Activated T-helper 9 cell treated with anti-CD3 and anti-CD28 coated beads, Interleukin-2, amount 50 U/mL, for 16 hours (primary cell): ENCODE measurements around the gene ZNF746.
A peak's percentile ranks its signal among the peaks of the same experiment; 100 is the strongest.
"Not testable (repeated sequence)": the region's sequence is repeated elsewhere in the genome, so short reads cannot be mapped to it uniquely, and the experiment has no call there.

Experiments used
- DNase-seq: peaks from one replicate; pipeline ENCODE4 v3.0.0-alpha.2; 2020; ENCODE audit warnings: low read depth

ZNF746 gene

GRCh38 chr7:149497467-149498261, at the start of gene ZNF746:
Gene ZNF746, minus strand, starts transcription at chr7:149497809. Its CDS starts 273 bp downstream, at chr7:149497536.
- DNase-seq = peak; percentile 73

- no peak for DNase-seq
These were observed 49.5 kb upstream of the ZNF746 start for GRCh38 chr7:149547126-149547525.

DNA sequence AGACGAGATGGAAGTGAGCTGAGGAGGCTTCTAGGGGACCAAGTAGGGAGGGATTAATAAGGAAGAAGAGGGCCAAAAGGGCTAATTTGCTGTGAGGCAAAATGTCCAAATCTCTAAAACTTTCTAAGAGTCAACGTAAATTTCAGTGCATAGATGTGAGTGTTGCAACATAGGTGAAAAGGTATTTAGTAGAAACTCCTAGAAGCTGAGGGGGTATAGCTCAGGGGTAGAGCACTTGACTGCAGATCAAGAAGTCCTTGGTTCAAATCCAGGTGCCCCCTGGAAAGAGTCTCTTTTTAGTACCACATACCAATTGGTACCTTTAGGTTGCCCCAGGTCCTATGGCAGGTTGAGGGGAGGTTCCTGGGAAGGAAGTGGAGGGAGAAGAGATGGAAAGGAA, 48.7 kb upstream of the ZNF746 start:
- DNase-seq = no peak

- DNase-seq = no peak
These were observed 46.4 kb upstream of the ZNF746 start for GRCh38 chr7:149544028-149544427.

DNA sequence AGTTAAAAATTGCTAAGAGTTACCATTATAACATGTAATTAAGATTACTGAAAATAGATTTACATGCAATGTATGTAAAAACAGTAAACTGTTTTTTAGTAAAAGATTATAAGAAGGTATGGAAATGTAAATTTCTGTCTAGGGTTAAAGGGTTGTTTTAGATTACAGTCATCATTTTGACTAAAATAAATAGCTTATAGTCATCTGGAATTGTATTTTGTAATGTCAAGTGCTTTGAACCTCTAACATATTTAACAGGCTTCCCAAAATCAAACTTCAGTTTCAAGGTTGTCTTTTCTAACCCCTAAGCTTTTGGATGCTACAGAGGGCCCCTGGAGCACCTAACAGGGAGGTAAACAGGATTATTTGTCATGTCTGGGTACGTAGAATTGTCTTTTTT, 35.0 kb upstream of the ZNF746 start:
- no peak for DNase-seq

DNA sequence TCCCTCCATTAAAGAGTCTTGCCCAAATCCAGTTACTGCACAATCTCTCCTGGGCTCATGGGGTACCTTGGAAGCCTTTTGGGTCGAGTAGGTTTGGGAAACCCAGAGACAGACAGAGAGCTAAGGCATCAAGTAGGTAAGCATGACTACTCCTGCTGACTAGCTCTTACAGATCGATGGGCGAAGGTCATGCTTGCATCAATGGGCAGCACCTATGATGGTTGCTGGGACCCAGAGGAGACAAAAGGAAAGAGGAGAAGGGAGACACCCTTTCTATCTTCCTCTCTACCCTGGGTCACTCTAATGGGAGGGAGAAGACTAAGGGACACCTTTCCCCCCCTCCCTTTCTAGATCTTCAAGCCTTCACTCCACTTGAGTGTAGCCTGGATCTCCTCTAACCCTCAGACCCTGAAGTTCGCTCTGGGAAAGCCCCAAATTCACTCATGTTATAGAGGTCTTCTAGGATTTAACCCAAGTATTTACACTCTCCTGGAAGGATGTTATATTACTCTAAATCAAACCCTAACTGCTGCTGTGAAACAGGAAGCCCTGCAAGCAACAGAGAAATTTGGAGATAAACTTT, 31.6 kb upstream of the ZNF746 start:
- no peak for DNase-seq

DNA sequence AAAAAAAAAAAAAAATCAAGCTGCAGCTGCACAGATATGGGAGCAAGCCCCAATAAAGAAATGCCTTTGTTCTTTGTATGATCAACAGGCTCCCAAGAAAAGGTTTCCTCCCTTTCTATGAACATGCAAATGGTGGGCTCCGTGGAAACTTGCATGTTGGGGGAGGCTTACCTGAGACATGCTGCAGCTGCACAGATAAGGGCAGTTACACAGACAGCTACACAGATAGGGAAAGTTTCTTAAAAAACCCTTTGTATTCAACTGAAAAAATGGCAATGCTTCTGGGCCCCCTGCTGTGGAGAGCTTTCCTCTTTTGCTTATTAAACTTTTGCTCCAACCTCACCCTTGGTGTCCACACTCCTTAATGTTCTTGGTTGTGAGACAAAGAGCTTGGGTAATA, 29.8 kb upstream of the ZNF746 start:
- no peak for DNase-seq

DNA sequence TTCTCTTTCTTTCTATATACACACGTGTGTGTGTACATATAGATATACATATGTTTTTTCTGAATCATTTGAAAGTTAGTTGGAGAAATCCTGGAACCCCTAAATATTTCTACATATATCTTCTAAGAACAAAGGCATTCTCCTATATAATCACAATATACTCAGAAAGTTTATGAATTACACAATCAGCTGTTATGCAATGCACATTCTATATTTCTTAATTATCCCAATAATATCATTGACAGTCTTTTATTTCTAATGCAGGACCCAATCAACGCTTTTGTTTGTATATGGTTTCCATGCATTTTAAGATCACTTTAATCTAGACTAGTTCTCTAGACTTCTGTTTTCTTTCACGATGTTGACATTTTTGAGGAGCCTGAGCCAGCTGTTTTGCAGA, 27.7 kb upstream of the ZNF746 start:
- DNase-seq = no peak

GRCh38 chr7:149524394-149524793, 26.8 kb upstream of the ZNF746 start:
- DNase-seq = no peak

- DNase-seq = no peak
These were observed 12.6 kb upstream of the ZNF746 start for GRCh38 chr7:149510248-149510647.

DNA sequence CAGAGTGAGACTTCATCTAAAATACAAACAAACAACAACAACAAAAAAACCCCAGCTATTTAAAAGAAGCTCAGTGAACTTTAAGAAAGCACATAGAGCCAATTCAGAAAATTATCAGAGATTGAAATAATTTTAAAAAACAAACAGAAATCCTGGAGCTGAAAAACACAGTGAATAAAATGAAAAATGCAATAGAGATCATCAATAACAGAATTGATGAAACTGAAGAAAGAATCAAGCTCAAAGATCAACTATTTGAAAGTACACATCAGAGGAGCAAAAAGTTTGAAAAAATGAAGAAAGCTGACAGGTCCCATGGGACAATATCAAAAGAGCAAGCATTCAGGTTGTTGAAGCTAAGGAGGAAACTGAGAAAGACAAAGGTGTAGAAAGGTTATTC, 12.2 kb upstream of the ZNF746 start:
- DNase-seq = no peak

DNA sequence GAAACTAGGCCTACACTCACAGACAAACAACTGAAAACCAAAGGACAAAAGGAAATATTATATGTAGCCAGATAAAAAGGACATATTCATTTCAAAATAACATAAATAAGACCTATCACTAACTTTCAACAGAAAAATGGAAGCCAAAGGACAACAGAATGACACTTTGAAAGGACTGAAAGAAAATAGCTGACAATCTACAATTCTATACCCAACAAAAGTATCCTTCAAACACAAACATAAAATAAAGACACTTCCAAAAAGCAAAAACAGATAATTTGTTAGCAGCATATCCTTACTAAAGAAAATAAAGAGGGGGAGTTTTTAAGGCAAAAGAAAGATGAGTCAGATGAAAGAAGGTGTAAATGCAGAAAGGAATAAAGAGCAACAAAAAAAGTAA, 7.9 kb upstream of the ZNF746 start:
- no peak for DNase-seq

DNA sequence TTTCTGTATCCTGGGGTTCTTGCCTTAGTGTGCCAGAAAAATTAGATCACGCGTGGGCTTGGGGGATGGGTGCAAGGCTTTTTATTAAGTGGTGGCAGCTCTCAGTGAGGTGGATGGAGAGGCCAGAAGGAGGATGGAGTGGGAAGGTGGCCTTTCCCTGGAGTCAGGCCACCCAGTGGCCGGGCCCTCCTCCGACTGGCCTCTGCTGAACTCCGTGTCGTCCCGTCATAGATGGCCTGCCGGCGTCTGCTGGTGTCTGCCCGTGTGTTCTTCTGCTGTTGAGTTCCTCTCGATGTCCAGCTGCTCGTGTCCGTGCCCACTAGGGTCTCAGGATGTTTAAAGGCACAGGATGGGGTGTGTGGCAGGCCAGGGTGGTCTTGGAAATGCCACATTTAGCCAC, 4.0 kb upstream of the ZNF746 start:
- DNase-seq = no peak

- no peak for DNase-seq
These were observed 3.3 kb upstream of the ZNF746 start for GRCh38 chr7:149500910-149501309.

- DNase-seq = no peak
These were observed 2.6 kb upstream of the ZNF746 start for GRCh38 chr7:149500201-149500600.

DNA sequence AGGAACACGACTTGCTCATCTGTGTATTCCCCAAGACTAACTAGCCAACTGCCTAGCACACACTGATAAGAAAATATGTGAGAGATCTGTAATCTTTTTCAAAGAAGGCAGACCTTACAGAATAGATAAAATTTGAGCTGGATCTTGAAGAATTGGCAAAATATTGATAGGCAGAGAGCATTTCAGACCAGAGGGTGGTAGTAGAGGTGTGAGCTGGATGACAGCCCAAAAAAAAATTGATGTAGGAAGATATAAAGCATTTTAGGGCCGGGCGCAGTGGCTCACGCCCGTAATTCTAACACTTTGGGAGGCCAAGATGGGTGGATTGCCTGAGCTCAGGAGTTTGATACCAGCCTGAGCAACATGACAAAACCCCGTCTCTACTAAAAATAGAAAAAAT, 1.2 kb upstream of the ZNF746 start:
- no peak for DNase-seq

GRCh38 chr7:149496642-149497391, 792 bp downstream of the ZNF746 start:
- DNase-seq = peak; percentile 38

DNA sequence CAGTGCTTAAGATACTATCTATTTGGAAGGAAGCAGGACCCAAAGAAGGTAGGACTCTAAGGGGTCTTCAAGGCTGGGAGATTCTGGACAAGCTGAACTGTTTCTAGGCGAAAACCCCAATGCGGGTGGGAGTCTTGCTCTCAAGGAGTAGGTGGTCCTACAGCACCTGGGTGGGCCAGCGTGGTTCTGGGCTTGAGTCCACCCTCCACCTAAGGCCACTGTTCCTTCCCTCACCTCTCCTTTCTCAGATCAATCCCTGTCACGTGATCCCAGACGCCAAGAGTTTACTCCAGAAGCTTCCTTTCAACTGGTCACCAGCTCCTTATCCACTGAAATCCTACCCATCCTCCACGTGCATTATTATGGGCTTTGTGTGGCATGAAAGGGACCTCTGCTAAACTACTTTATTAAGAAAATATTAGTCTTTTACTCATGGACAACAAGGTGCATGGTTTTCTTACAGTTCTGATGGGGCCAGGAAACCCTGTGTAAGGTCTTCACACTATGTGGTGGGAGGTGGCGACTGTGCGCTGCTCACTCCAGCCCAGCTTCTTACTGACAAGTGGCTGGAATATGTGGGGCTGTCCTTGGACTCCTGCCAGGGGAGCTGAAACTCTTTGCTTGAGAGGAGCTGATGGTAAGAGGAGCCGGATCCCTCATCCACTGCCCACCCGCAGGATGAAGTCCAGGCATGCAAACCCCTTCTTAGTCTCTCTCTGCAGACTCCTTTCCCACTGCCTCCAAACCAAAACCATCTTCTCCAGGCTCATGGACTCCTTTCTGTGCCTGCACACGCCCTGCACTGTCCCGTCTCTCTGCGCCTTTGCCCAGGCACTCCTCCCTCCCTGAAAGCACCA, 1.6 kb downstream of the ZNF746 start:
- DNase-seq = no peak

DNA sequence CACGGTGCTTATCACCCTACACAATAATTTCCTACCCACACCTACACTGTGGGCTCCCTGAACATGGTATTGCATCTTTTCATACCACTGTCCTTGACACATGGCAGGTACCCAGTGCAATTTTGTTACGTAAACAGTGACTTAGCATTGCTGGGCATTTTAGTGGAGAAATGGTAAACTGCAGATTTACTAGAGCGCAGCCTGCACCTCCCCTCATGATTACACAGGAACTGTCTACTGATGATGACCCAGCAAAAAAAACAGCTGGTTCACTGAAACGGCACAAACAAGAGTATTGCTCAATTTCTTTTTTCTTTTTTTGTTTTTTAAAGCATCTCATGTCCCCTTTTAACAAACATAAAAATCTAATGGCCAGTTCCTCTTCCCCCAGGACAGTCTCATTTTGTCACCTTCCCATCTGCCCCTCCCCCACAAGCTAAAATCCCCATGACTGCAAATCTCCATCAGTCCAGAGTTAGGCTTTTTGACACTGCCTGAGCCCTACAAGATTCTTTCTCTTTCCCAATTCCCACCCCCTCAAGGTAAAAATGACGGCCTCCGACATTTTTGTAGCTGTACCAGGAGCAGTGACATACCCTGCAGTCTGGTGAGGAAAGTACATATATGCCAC, 2.8 kb downstream of the ZNF746 start:
- no peak for DNase-seq

DNA sequence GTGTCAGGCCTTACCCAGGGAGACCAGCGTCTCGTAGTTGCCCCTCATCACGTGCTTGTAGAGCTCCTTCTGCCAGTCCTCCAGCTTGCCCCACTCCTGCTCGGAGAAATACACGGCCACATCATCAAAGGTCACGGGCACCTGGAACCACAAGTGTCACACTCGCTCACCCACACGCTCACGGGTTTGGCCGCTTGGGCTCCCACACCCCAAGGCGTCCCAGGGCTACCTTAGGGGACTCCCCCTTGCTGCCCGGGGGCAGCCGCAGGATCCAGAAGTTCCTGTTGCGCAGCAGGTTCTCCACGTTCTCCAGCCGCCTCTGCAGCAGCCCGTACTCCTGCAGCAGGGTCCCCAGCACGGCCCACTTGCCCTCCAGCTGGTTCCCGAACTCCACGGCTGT, 3.6 kb downstream of the ZNF746 start:
- DNase-seq = not testable (repeated sequence)

- no peak for DNase-seq
These were observed 4.2 kb downstream of the ZNF746 start for GRCh38 chr7:149493366-149493765.
